Nephron progenitor cell (in vitro differentiated cells): ENCODE data around the gene PLPPR1.

Source experiments
- DNase-seq: peaks from one replicate; pipeline ENCODE4 v3.0.0; 2021
- H3K27ac Mint-ChIP-seq: 2 replicates; pipeline ENCODE4 v1.8.0; 2021; ENCODE audit warnings: mild to moderate bottlenecking, moderate library complexity, mixed read lengths
- H3K27me3 Mint-ChIP-seq: 2 replicates; pipeline ENCODE4 v1.8.0; 2021; ENCODE audit warnings: mild to moderate bottlenecking, low read depth, mixed read lengths; ENCODE audit not compliant: poor library complexity
- H3K36me3 Mint-ChIP-seq: 2 replicates; pipeline ENCODE4 v1.8.0; 2021; ENCODE audit warnings: low read depth, mixed read lengths
- H3K4me1 Mint-ChIP-seq: 2 replicates; pipeline ENCODE4 v1.8.0; 2021; ENCODE audit warnings: mixed read lengths
- H3K4me3 Mint-ChIP-seq: 2 replicates; pipeline ENCODE4 v1.8.0; 2021; ENCODE audit warnings: mild to moderate bottlenecking, moderate library complexity, mixed read lengths
- H3K9me3 Mint-ChIP-seq: 2 replicates; pipeline ENCODE4 v1.8.0; 2021; ENCODE audit warnings: mild to moderate bottlenecking, moderate library complexity, mixed read lengths
- TF ChIP-seq, protein P1 (sequence below): fragments of 200-600 bp; sonication (generic); IDR thresholded peaks from 2 replicates; pipeline ENCODE4 v1.5.0; 2021; ENCODE audit warnings: antibody characterized with exemption

The PLPPR1 gene

GRCh38 chr9:101366038-101366756, 337.7 kb downstream of the PLPPR1 start:
- no peak overlapping the region for H3K27ac Mint-ChIP-seq
- no peaks in the 10 kb centered on the region for H3K4me1 Mint-ChIP-seq
- H3K4me3 Mint-ChIP-seq, result no peak overlapping the region
- H3K36me3 Mint-ChIP-seq, result no peaks in the 10 kb centered on the region
- no peak for DNase-seq
- H3K27me3 Mint-ChIP-seq, result no peaks in the 10 kb centered on the region
- no peaks in the 10 kb centered on the region for H3K9me3 Mint-ChIP-seq
- TF ChIP-seq, protein P1, sequence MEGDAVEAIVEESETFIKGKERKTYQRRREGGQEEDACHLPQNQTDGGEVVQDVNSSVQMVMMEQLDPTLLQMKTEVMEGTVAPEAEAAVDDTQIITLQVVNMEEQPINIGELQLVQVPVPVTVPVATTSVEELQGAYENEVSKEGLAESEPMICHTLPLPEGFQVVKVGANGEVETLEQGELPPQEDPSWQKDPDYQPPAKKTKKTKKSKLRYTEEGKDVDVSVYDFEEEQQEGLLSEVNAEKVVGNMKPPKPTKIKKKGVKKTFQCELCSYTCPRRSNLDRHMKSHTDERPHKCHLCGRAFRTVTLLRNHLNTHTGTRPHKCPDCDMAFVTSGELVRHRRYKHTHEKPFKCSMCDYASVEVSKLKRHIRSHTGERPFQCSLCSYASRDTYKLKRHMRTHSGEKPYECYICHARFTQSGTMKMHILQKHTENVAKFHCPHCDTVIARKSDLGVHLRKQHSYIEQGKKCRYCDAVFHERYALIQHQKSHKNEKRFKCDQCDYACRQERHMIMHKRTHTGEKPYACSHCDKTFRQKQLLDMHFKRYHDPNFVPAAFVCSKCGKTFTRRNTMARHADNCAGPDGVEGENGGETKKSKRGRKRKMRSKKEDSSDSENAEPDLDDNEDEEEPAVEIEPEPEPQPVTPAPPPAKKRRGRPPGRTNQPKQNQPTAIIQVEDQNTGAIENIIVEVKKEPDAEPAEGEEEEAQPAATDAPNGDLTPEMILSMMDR, result no peak

DNA sequence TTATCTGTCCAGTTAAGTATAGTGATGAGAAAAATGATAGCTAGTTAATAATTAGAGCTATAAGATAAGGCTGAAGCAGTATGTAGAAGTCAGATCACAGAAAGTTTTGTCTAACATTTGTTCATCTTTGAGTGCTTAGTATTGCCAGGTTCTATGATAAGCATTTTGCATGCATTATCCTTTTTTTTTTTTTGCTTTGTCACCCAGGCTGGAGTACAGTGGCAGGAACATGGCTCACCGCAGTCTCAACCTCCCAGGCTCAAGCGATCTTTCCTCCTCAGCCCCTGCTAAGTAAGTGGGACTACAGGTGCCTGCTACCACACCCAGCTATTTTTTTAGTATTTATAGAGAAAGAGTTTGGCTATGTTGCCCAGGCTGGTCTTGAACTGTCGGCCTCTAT, 338.8 kb downstream of the PLPPR1 start:
- DNase-seq, result no peak
- Mint-ChIP-seq H3K27me3 (no peaks in the 10 kb centered on the region), H3K4me1 (no peaks in the 10 kb centered on the region), H3K9me3 (no peaks in the 10 kb centered on the region), H3K4me3 (no peak overlapping the region), H3K36me3 (no peaks in the 10 kb centered on the region), H3K27ac (no peak overlapping the region)
- TF ChIP-seq, protein P1, result no peak

DNA sequence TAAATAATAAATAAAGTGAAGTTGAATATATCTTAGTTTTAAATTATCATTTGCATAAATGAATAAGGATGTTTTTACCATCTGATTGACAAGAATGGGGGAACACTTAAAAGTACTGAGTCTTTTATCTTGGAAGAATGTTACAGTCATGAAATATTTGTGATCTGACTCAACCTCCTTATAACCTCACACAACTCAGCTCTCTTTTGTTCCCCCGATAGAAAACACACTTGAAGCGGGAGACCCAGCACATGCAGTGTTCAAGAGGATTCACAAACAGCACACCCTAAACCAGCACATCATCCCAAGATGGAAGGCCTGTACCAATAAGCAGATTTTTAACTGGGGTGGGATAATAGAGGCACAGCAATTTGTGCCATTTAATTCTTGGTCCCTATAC, 340.8 kb downstream of the PLPPR1 start:
- DNase-seq, result no peak
- Mint-ChIP-seq H3K4me3 (no peak overlapping the region), H3K27me3 (no peaks in the 10 kb centered on the region), H3K4me1 (no peaks in the 10 kb centered on the region), H3K36me3 (no peaks in the 10 kb centered on the region), H3K9me3 (no peaks in the 10 kb centered on the region), H3K27ac (no peak overlapping the region)
- TF ChIP-seq, protein P1, result no peak

- no peak overlapping the region for H3K27ac Mint-ChIP-seq
- DNase-seq, result no peak
- TF ChIP-seq, protein P1, result no peak
- no peaks in the 10 kb centered on the region for H3K36me3 Mint-ChIP-seq
- no peaks in the 10 kb centered on the region for H3K4me1 Mint-ChIP-seq
- no peaks in the 10 kb centered on the region for H3K9me3 Mint-ChIP-seq
- H3K27me3 Mint-ChIP-seq, result no peaks in the 10 kb centered on the region
- H3K4me3 Mint-ChIP-seq, result no peak overlapping the region
Observed at GRCh38 chr9:101369884-101370531, 341.5 kb downstream of the PLPPR1 start.

GRCh38 chr9:101371813-101372212, 343.3 kb downstream of the PLPPR1 start:
- H3K36me3 Mint-ChIP-seq, result no peaks in the 10 kb centered on the region
- no peak overlapping the region for H3K27ac Mint-ChIP-seq
- H3K27me3 Mint-ChIP-seq, result no peaks in the 10 kb centered on the region
- TF ChIP-seq, protein P1, result no peak
- H3K4me1 Mint-ChIP-seq, result no peaks in the 10 kb centered on the region
- H3K4me3 Mint-ChIP-seq, result no peak overlapping the region
- DNase-seq, result no peak
- no peaks in the 10 kb centered on the region for H3K9me3 Mint-ChIP-seq
